Measurements from ENCODE around the gene TBX19.
"Not testable (repeated sequence)": the region's sequence is repeated elsewhere in the genome, so short reads cannot be mapped to it uniquely, and the experiment has no call there.

TBX19 gene

GRCh38 chr1:168340781-168341482 lies 60.3 kb downstream of the TBX19 start:
- Histone ChIP-seq H3K27me3 (ENCODE audit: insufficient read depth, low read length) (0 out of 2 replicates have a peak, but pooled peaks cover 4% of the 10 kb centered on the region), H3K4me1 (ENCODE audit: control insufficient read depth, insufficient read depth, low read length, unreplicated experiment) (peaks cover 3% of the 10 kb centered on the region), H3K79me2 (ENCODE audit: control insufficient read depth, insufficient read depth, low read length, unreplicated experiment) (no peaks in the 10 kb centered on the region), H3K36me3 (ENCODE audit: insufficient read depth, low read length) (no peaks in the 10 kb centered on the region), H3K4me3 (ENCODE audit: low read depth, low read length) (no peak overlapping the region), H3K27ac (ENCODE audit: low read depth, low read length) (no peak overlapping the region), H2AFZ (ENCODE audit: low read length, unreplicated experiment) (no peak overlapping the region)

- Histone ChIP-seq H3K4me3 (ENCODE audit: low read depth, low read length) (no peak overlapping the region), H3K36me3 (ENCODE audit: insufficient read depth, low read length) (no peaks in the 10 kb centered on the region), H3K27ac (ENCODE audit: low read depth, low read length) (no peak overlapping the region), H3K27me3 (ENCODE audit: insufficient read depth, low read length) (0 out of 2 replicates have a peak, but pooled peaks cover 4% of the 10 kb centered on the region), H3K79me2 (ENCODE audit: control insufficient read depth, insufficient read depth, low read length, unreplicated experiment) (no peaks in the 10 kb centered on the region), H3K4me1 (ENCODE audit: control insufficient read depth, insufficient read depth, low read length, unreplicated experiment) (peaks cover 3% of the 10 kb centered on the region), H2AFZ (ENCODE audit: low read length, unreplicated experiment) (no peak overlapping the region)
Measured at GRCh38 chr1:168341483-168341975, 60.9 kb downstream of the TBX19 start.

- H3K4me3 ChIP-seq (ENCODE audit: low read depth, low read length), result peak overlapping the region; percentile 68
Measured at GRCh38 chr1:168342572-168343280, 62.0 kb downstream of the TBX19 start.

DNA sequence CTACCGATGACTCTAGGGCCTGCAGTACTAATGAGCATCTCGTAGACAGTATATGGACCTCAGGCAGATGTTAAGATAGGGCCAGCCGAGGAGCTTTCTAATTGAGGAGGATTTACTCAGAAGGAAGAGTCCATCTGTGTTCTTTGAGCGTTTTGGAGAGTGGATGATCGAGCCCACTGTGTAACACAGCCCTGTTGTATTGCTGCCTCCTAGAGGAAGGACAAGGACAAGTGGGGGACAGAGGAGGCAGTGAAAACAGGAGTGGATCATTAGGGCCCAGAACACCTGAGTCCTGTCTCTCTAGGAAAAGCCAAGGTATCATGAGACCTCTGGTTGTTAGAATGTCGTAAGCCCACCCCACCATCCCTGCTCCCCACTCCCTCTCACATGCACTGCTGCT lies 62.9 kb downstream of the TBX19 start:
- Histone ChIP-seq H3K36me3 (ENCODE audit: insufficient read depth, low read length) (no peaks in the 10 kb centered on the region), H3K4me1 (ENCODE audit: control insufficient read depth, insufficient read depth, low read length, unreplicated experiment) (peaks cover 3% of the 10 kb centered on the region), H2AFZ (ENCODE audit: low read length, unreplicated experiment) (no peak overlapping the region), H3K79me2 (ENCODE audit: control insufficient read depth, insufficient read depth, low read length, unreplicated experiment) (no peaks in the 10 kb centered on the region), H3K27me3 (ENCODE audit: insufficient read depth, low read length) (0 out of 2 replicates have a peak, but pooled peaks cover 4% of the 10 kb centered on the region), H3K4me3 (ENCODE audit: low read depth, low read length) (no peak overlapping the region), H3K27ac (ENCODE audit: low read depth, low read length) (no peak overlapping the region)

More at GRCh38 chr1:168342572-168343280, 62.0 kb downstream of the TBX19 start:
- Histone ChIP-seq H3K36me3 (ENCODE audit: insufficient read depth, low read length) (no peaks in the 10 kb centered on the region), H3K4me1 (ENCODE audit: control insufficient read depth, insufficient read depth, low read length, unreplicated experiment) (peaks cover 3% of the 10 kb centered on the region), H3K27ac (ENCODE audit: low read depth, low read length) (no peak overlapping the region), H3K79me2 (ENCODE audit: control insufficient read depth, insufficient read depth, low read length, unreplicated experiment) (no peaks in the 10 kb centered on the region), H3K27me3 (ENCODE audit: insufficient read depth, low read length) (0 out of 2 replicates have a peak, but pooled peaks cover 4% of the 10 kb centered on the region), H2AFZ (ENCODE audit: low read length, unreplicated experiment) (peak overlapping the region; percentile 62)

DNA sequence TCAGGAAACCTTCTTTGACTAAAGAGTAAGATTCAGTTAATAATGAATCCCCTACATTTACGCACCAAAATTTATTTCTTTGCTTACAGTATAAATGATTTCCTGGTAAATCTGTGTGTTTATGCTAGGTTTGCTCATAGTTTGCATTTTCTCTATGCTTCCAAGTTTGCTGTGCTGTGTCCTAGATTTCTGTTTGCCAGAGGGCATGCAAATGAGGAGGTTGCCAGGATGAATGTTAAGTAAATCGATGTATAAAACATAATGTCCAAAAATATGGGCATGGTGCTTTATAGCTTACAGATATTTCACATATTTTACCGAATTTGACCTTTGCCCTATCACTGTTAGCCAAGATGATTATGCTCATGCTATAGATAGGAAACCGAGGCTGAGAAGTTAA lies 63.8 kb downstream of the TBX19 start:
- H3K4me1 ChIP-seq (ENCODE audit: control insufficient read depth, insufficient read depth, low read length, unreplicated experiment), result peaks cover 3% of the 10 kb centered on the region
- H3K4me3 ChIP-seq (ENCODE audit: low read depth, low read length), result no peak overlapping the region
- no peak overlapping the region for H3K27ac ChIP-seq (ENCODE audit: low read depth, low read length)
- H3K27me3 ChIP-seq (ENCODE audit: insufficient read depth, low read length), result 0 out of 2 replicates have a peak, but pooled peaks cover 4% of the 10 kb centered on the region
- no peaks in the 10 kb centered on the region for H3K79me2 ChIP-seq (ENCODE audit: control insufficient read depth, insufficient read depth, low read length, unreplicated experiment)
- H2AFZ ChIP-seq (ENCODE audit: low read length, unreplicated experiment), result no peak overlapping the region
- H3K36me3 ChIP-seq (ENCODE audit: insufficient read depth, low read length), result no peaks in the 10 kb centered on the region

DNA sequence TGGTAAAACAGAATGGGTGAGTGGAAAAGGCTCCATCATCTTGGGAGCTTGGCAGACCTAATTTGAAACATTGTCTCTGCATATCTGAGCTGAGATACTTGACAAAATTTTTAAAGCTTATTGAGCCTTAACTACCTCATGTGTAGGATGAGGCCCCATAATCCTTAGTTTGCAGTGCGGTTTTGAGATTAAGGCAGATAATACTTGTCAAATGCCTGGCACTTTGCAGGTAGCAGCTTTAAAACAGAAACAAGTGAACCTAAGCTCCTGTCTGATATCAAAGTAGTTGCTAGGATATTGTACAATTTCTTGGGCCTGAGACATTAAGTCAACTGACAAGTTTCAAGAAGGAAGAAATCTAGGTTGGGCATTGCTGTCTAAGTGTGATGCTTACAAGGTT lies 65.3 kb downstream of the TBX19 start:
- Histone ChIP-seq H3K27me3 (ENCODE audit: insufficient read depth, low read length) (no peaks in the 10 kb centered on the region), H3K79me2 (ENCODE audit: control insufficient read depth, insufficient read depth, low read length, unreplicated experiment) (no peaks in the 10 kb centered on the region), H3K4me3 (ENCODE audit: low read depth, low read length) (no peak overlapping the region), H2AFZ (ENCODE audit: low read length, unreplicated experiment) (no peak overlapping the region), H3K4me1 (ENCODE audit: control insufficient read depth, insufficient read depth, low read length, unreplicated experiment) (peaks cover 3% of the 10 kb centered on the region), H3K36me3 (ENCODE audit: insufficient read depth, low read length) (no peaks in the 10 kb centered on the region), H3K27ac (ENCODE audit: low read depth, low read length) (no peak overlapping the region)

- H3K79me2 ChIP-seq (ENCODE audit: control insufficient read depth, insufficient read depth, low read length, unreplicated experiment), result no peaks in the 10 kb centered on the region
- H2AFZ ChIP-seq (ENCODE audit: low read length, unreplicated experiment), result peak overlapping the region; percentile 43
- H3K4me3 ChIP-seq (ENCODE audit: low read depth, low read length), result peak overlapping the region; percentile 75; the same call in 1 of the 2 replicates
- no peaks in the 10 kb centered on the region for H3K4me1 ChIP-seq (ENCODE audit: control insufficient read depth, insufficient read depth, low read length, unreplicated experiment)
- no peaks in the 10 kb centered on the region for H3K27me3 ChIP-seq (ENCODE audit: insufficient read depth, low read length)
- H3K36me3 ChIP-seq (ENCODE audit: insufficient read depth, low read length), result no peaks in the 10 kb centered on the region
- H3K27ac ChIP-seq (ENCODE audit: low read depth, low read length), result no peak overlapping the region
Measured at GRCh38 chr1:168347630-168348029, 67.0 kb downstream of the TBX19 start.

DNA sequence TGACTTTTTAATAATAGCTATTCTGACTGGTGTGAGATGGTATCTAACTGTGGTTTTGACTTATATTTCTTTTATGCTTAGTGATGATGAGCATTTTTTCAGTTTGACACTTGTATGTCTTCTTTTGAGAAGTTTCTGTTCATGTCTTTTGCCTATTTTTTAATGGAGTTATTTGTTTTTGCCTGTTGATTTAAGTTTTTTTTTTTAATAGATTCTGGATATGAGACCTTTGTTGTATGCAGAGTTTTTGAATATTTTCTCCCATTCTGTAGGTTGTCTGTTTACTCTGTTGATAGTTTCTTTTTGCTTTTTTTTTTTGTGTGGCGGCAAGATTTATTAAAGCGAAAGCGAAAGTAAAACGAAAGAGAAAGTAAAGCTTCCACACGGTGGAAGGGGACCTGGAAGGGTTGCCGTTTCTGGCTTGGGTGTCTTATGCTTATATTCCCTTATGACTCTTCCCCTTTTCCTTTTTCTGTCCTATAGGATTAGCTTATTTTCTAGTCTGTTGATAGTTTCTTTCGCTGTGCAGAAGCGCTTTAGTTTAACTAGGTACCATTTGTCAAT lies 67.6 kb downstream of the TBX19 start:
- no peak overlapping the region for H3K27ac ChIP-seq (ENCODE audit: low read depth, low read length)
- peak overlapping the region; percentile 71 for H2AFZ ChIP-seq (ENCODE audit: low read length, unreplicated experiment)
- peak overlapping the region; percentile 75 for H3K4me3 ChIP-seq (ENCODE audit: low read depth, low read length)
- H3K36me3 ChIP-seq (ENCODE audit: insufficient read depth, low read length), result no peaks in the 10 kb centered on the region
- no peaks in the 10 kb centered on the region for H3K4me1 ChIP-seq (ENCODE audit: control insufficient read depth, insufficient read depth, low read length, unreplicated experiment)
- no peaks in the 10 kb centered on the region for H3K79me2 ChIP-seq (ENCODE audit: control insufficient read depth, insufficient read depth, low read length, unreplicated experiment)
- H3K27me3 ChIP-seq (ENCODE audit: insufficient read depth, low read length), result no peaks in the 10 kb centered on the region

- H2AFZ ChIP-seq (ENCODE audit: low read length, unreplicated experiment); H3K4me3 ChIP-seq (ENCODE audit: low read depth, low read length); H3K4me1 ChIP-seq (ENCODE audit: control insufficient read depth, insufficient read depth, low read length, unreplicated experiment); H3K79me2 ChIP-seq (ENCODE audit: control insufficient read depth, insufficient read depth, low read length, unreplicated experiment); H3K27ac ChIP-seq (ENCODE audit: low read depth, low read length); H3K27me3 ChIP-seq (ENCODE audit: insufficient read depth, low read length); H3K36me3 ChIP-seq (ENCODE audit: insufficient read depth, low read length): not testable (repeated sequence)
Measured at GRCh38 chr1:168354335-168355269, 73.9 kb downstream of the TBX19 start.

All from ACC112 (cell line).